HUES48 (cell line): Measurements from ENCODE around the gene NSUN7.

Experiments
- H3K27ac ChIP-seq: one replicate; pipeline ENCODE4 v1.7.0; 2013; ENCODE audit warnings: low read depth, low read length, inconsistent platforms
- H3K27me3 ChIP-seq: 2 replicates; pipeline ENCODE4 v1.6.1; 2013; ENCODE audit warnings: mild to moderate bottlenecking, low read length; ENCODE audit not compliant: control insufficient read depth, insufficient read depth
- H3K36me3 ChIP-seq: 2 replicates; pipeline ENCODE4 v1.6.1; 2013; ENCODE audit warnings: low read length; ENCODE audit not compliant: control insufficient read depth, insufficient read depth
- H3K4me1 ChIP-seq: 2 replicates; pipeline ENCODE4 v1.6.1; 2013; ENCODE audit warnings: mild to moderate bottlenecking, low read length; ENCODE audit not compliant: control insufficient read depth, insufficient read depth
- H3K4me3 ChIP-seq: 2 replicates; pipeline ENCODE4 v1.5.1; 2013; ENCODE audit warnings: mild to moderate bottlenecking, low read depth, low read length
- H3K9ac ChIP-seq: 2 replicates; pipeline ENCODE4 v1.6.1; 2013; ENCODE audit warnings: mild to moderate bottlenecking, low read depth, low read length, moderate library complexity
- H3K9me3 ChIP-seq: 2 replicates; pipeline ENCODE4 v1.6.1; 2013; ENCODE audit warnings: low read length; ENCODE audit not compliant: control insufficient read depth, insufficient read depth

NSUN7 gene

GRCh38 chr4:40778090-40778489 lies 28.3 kb downstream of the NSUN7 start:
- Histone ChIP-seq H3K27ac (no peak overlapping the region), H3K9me3 (no peaks in the 10 kb centered on the region), H3K9ac (no peak overlapping the region), H3K27me3 (no peaks in the 10 kb centered on the region), H3K36me3 (peaks cover 28% of the 10 kb centered on the region), H3K4me3 (no peak overlapping the region), H3K4me1 (no peaks in the 10 kb centered on the region)

- Histone ChIP-seq H3K4me3 (no peak overlapping the region), H3K4me1 (no peaks in the 10 kb centered on the region), H3K36me3 (peaks cover 8% of the 10 kb centered on the region; the same call in 1 of the 2 replicates), H3K27me3 (no peaks in the 10 kb centered on the region), H3K27ac (no peak overlapping the region), H3K9me3 (no peaks in the 10 kb centered on the region), H3K9ac (no peak overlapping the region)
Observed at GRCh38 chr4:40782876-40783275, 33.1 kb downstream of the NSUN7 start.

GRCh38 chr4:40785727-40786126 lies 36.0 kb downstream of the NSUN7 start:
- Histone ChIP-seq H3K36me3 (peaks cover 6% of the 10 kb centered on the region; the same call in 1 of the 2 replicates), H3K27ac (no peak overlapping the region), H3K4me3 (no peak overlapping the region), H3K4me1 (no peaks in the 10 kb centered on the region), H3K27me3 (no peaks in the 10 kb centered on the region), H3K9ac (no peak overlapping the region), H3K9me3 (no peaks in the 10 kb centered on the region)

GRCh38 chr4:40788331-40788730 lies 38.6 kb downstream of the NSUN7 start:
- H3K27me3 ChIP-seq: no peaks in the 10 kb centered on the region
- H3K4me3 ChIP-seq: no peak overlapping the region
- no peak overlapping the region for H3K9ac ChIP-seq
- H3K27ac ChIP-seq: no peak overlapping the region
- no peaks in the 10 kb centered on the region for H3K9me3 ChIP-seq
- no peaks in the 10 kb centered on the region for H3K4me1 ChIP-seq
- no peaks in the 10 kb centered on the region for H3K36me3 ChIP-seq

GRCh38 chr4:40789031-40789430 lies 39.3 kb downstream of the NSUN7 start:
- Histone ChIP-seq H3K27me3 (no peaks in the 10 kb centered on the region), H3K4me1 (no peaks in the 10 kb centered on the region), H3K9me3 (no peaks in the 10 kb centered on the region), H3K36me3 (no peaks in the 10 kb centered on the region), H3K9ac (no peak overlapping the region), H3K27ac (no peak overlapping the region), H3K4me3 (no peak overlapping the region)

- no peaks in the 10 kb centered on the region for H3K9me3 ChIP-seq
- no peak overlapping the region for H3K9ac ChIP-seq
- no peaks in the 10 kb centered on the region for H3K4me1 ChIP-seq
- no peak overlapping the region for H3K4me3 ChIP-seq
- no peak overlapping the region for H3K27ac ChIP-seq
- no peaks in the 10 kb centered on the region for H3K27me3 ChIP-seq
- no peaks in the 10 kb centered on the region for H3K36me3 ChIP-seq
Observed at GRCh38 chr4:40789771-40790170, 40.0 kb downstream of the NSUN7 start.

- Histone ChIP-seq H3K4me1 (no peaks in the 10 kb centered on the region), H3K27me3 (no peaks in the 10 kb centered on the region), H3K36me3 (peaks cover 3% of the 10 kb centered on the region; the same call in 1 of the 2 replicates), H3K4me3 (no peak overlapping the region), H3K27ac (no peak overlapping the region), H3K9ac (no peak overlapping the region), H3K9me3 (no peaks in the 10 kb centered on the region)
Observed at GRCh38 chr4:40800064-40800463, 50.3 kb downstream of the NSUN7 start.

GRCh38 chr4:40804598-40804997 lies 54.8 kb downstream of the NSUN7 start:
- no peaks in the 10 kb centered on the region for H3K27me3 ChIP-seq

GRCh38 chr4:40808926-40809457 lies 59.2 kb downstream of the NSUN7 start:
- Histone ChIP-seq H3K27me3 (no peaks in the 10 kb centered on the region), H3K4me3 (no peak overlapping the region), H3K9me3 (no peaks in the 10 kb centered on the region), H3K27ac (peak overlapping the region; percentile 31), H3K9ac (no peak overlapping the region), H3K4me1 (0 out of 2 replicates have a peak, but pooled peaks cover 2% of the 10 kb centered on the region), H3K36me3 (peaks cover 13% of the 10 kb centered on the region)

More at GRCh38 chr4:40804598-40804997, 54.8 kb downstream of the NSUN7 start:
- Histone ChIP-seq H3K9me3 (no peaks in the 10 kb centered on the region), H3K4me3 (no peak overlapping the region), H3K36me3 (no peaks in the 10 kb centered on the region), H3K4me1 (0 out of 2 replicates have a peak, but pooled peaks cover 2% of the 10 kb centered on the region), H3K27ac (no peak overlapping the region), H3K9ac (no peak overlapping the region)

- Histone ChIP-seq H3K27me3 (no peaks in the 10 kb centered on the region), H3K9me3 (no peaks in the 10 kb centered on the region), H3K9ac (no peak overlapping the region), H3K4me1 (0 out of 2 replicates have a peak, but pooled peaks cover 2% of the 10 kb centered on the region), H3K36me3 (peaks cover 39% of the 10 kb centered on the region), H3K27ac (no peak overlapping the region), H3K4me3 (no peak overlapping the region)
Observed at GRCh38 chr4:40811956-40812355, 62.2 kb downstream of the NSUN7 start.

GRCh38 chr4:40812386-40812785 lies 62.6 kb downstream of the NSUN7 start:
- H3K9me3 ChIP-seq: no peaks in the 10 kb centered on the region
- H3K9ac ChIP-seq: no peak overlapping the region
- 0 out of 2 replicates have a peak, but pooled peaks cover 2% of the 10 kb centered on the region for H3K4me1 ChIP-seq
- no peaks in the 10 kb centered on the region for H3K27me3 ChIP-seq
- H3K4me3 ChIP-seq: no peak overlapping the region
- no peak overlapping the region for H3K27ac ChIP-seq
- peaks cover 43% of the 10 kb centered on the region for H3K36me3 ChIP-seq
